Medulla oblongata (tissue), 1 donor: Measurements from ENCODE around the gene STOML2.

Experiments
- DNase-seq: peaks from one replicate; pipeline ENCODE4 v3.0.0-alpha.2; 2015; ENCODE audit errors: extremely low spot score

Gene STOML2

GRCh38 chr9:35072461-35073278 is 30.3 kb downstream of the STOML2 start, which contains the start of gene VCP:
TSS of gene VCP (minus strand) at chr9:35072625. CDS start at chr9:35072353, 272 bp downstream.
- peak; percentile 99 for DNase-seq

DNA sequence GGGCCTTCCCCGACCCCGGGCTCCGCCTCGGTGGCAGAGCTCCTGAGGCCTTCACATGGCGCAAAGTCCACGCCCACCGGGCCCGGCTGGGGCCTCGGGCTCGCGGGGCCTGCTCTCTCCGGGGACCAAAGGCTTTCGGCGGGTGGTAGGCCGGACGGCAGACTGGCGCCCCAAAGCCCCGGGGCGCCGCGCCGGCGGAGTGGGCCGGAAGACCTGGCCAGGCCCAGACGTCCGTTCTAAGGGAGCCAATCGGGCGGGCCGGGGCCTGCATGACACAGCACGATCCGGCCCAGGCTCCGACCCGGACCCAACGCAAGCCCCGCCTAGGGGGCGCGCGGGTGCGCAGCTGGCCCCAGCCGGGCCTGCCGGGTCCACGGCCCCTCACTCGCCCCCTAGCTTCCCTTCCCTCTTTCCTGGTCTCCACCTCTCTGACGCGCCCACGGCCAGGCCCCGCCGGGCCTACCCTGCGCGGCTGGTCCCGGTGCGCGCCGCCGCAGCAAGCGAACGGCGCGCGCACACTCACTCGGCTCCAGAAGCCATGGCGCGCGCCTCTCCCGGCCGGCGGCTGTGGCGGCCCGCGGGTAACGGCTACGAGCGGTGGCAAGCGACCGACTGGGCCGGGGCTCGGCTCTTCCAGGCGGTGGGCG is 31.0 kb downstream of the STOML2 start:
- DNase-seq: peak; percentile 76

DNA sequence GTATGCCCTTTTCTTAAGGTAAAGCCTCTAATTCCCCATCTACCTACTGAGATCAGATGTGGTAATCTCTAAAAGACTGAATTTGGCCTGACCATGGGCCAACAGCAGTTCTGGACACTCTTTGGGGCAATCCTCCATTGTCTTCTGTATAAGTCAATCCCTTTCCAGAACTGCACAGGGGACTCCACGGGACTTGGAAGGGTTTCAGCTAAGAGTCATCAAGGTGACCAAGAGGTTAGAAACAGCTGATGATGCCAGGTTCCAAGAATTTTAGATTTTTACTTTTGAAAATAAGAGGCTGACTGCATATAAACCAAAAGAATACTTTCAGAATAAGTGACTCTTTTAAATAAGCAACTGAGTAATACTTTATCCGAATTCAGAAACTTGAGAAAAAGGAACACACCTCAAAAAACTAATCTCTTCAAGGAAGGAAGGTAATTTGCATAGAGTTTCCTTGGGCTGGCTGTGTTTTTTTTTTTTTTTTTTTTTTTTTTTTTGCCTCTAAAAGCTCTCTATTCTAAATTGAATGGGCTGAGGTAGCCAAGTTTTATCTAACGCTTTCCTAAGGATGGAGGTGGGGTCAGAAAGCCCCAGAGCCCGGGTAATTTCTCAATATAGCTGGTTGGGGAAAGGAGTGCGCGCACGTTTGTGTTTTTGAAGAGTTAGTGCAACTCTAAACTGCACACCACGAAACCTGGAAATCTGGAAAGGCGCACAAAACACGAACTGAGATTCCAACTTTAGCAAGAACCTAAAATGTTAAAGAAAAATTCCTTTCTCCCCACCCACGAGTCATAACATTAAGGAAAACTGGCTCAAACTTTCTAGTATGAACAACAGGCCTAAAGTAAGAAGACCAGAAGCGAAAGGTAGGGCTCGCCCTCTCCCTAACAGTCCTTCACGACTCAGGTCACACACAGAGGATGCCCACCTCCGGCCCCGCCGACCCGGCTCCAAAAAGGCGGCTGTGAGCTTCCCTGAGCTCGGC is 31.8 kb downstream of the STOML2 start:
- no peak for DNase-seq

- DNase-seq: no peak
Measured at GRCh38 chr9:35069020-35069419, 33.9 kb downstream of the STOML2 start.

DNA sequence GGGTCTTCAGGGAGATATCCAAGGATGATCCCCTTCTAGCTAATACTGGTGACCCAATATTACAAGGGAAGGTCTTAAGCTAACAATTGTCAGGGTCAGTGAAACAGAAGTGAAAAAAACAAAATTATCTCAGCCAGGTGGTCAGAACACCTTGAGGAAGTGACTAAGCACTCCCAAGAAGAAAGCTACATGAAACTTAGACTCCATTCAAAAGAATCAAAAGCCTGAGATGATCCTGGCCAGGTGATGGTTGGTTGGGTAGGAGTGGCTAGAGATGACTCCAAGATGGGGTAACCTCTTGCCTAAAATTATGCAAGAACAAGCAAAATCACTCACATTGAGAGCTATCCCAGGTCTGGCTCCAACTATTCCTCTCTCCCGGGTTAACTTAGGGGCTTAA is 35.9 kb downstream of the STOML2 start:
- DNase-seq: no peak

DNA sequence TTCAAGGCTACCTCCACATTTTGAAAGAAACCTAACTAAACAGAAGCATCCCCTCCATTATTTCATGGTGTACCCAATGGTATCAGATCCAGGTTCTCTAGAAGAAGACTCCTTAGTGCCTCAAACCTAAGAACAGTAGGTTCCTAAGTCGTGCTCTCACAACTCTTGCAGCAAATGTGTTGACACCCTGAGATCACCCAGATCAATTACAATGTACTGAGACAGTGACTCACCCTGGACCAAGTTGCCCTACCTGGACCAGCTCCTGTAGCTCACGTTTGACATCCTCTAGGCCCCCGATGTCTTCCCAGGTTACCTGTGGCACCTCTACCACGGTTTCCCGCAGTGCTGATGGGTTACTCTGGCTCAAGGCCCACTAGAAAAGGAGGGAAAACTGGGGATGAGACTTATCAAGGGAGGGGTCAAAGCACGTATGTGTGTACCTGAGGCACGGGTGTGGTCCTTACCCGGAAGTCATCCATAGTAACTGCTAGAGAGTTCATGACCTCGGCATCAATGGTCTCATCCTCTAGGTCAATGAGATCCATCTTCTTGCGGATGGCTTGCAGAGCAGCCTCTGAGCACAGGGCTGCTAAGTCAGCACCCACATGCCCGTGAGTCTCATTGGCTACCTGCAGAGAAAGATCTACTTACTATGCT is 42.3 kb downstream of the STOML2 start:
- no peak for DNase-seq

- no peak for DNase-seq
Measured at GRCh38 chr9:35059438-35059837, 43.5 kb downstream of the STOML2 start.

GRCh38 chr9:35057271-35057620 is 45.7 kb downstream of the STOML2 start:
- DNase-seq: no peak

GRCh38 chr9:35056571-35057270 is 46.2 kb downstream of the STOML2 start:
- no peak for DNase-seq

GRCh38 chr9:35054871-35055644 is 47.9 kb downstream of the STOML2 start:
- no peak for DNase-seq

DNA sequence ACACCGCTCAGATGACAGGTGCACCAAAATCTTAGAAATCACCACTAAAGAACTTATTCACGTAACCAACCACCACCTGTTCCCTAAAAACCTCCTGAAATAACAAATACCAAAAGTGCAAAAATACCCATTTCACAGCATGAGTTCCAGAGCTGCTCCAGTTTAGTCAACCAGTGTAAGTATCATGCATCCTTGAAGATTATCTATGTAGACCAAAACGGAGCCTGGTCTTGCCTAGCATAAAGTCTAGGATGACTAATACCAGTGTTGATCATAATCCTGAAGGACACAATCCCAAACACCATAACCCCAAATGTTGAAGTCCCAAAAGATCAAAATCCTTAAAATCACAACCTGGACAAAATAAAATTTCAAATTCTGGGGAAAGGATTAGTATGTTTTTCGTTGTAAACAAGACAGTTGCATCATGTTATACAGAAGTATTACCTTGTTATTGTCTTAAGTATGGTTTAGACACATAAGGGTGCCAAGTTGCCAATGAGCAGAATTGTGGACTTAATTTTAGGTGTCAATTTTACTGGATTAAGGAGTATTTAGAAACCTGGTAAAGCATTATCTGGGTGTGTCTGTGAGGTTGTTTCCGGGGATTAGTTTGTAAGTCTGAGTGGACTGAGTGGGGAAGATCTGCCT is 48.6 kb downstream of the STOML2 start:
- no peak for DNase-seq

DNA sequence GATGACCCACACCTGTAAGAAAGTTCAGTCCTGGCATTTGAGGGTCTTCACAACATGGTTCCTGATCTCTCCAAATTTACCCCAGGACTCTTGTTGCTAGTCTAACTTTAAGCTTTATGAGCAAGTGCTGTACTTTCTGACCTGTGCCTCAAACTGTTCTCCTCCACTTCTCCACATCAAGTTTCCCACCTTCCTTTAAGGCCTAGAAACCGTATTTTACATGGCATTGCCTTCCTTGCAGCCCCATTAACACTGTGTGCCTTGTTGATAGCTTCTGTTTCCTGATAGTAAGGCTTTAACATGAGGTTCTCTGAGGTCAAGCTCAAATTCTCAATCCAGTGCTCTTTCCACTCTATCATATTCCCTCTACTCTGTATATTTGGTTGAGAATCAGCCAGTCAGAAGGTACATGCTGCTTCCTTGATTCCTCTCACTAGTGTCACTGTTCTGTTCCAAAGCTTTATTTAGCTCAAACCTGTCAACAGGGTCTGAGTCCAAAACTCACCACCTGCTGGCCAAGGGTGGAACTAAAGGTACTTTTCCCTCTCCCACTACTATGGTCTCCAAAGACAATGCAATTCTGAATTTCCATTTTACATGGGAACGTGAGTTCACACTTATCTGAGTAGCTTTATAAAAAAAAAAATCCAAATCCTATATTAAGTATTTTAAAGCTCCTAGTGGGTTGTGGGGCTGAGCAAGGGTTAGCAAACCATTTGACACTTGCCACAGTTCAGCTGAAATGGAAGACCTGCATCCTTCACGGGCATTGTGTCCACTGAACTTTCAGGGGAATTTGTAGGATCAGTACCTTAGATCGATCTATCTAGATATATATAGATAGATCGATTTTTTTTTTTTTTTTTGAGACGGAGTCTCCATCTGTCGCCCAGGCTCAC is 51.6 kb downstream of the STOML2 start:
- DNase-seq: peak; percentile 33
